SK-N-SH (cell line): Measurements from ENCODE around the gene F2. TPM values are rescaled to one million over a fixed set of nuclear protein-coding genes. Genes with fewer than 3 reads are reported as not detected.

Experiments used
- CTCF ChIA-PET: fragments of 300-600, 350-600 bp; formaldehyde crosslinking; extraction: SDS; loops from one replicate; lab custom pipeline; 2021; lab: Yijun Ruan, JAX
- POLR2A ChIA-PET: fragments of 350-600 bp; sonication (Branson Sonifier 250); formaldehyde crosslinking; extraction: SDS; loops from one replicate; lab custom pipeline; 2020; ENCODE audit warnings: antibody characterized with exemption, inconsistent platforms; lab: Yijun Ruan, JAX
- DNase-seq: peaks from one replicate; pipeline ENCODE4 v3.0.0; 2012
- H2AFZ ChIP-seq: fragments of 200-600 bp; sonication (generic); 2 replicates; pipeline ENCODE4 v1.8.1; 2016; ENCODE audit warnings: antibody characterized with exemption, mild to moderate bottlenecking, low read depth
- H3F3A ChIP-seq: fragments of 200-600 bp; sonication (generic); replicated peaks from 2 replicates; pipeline ENCODE3; 2016; ENCODE audit warnings: antibody characterized with exemption, mild to moderate bottlenecking; ENCODE audit not compliant: insufficient read depth
- H3K27ac ChIP-seq, 2 experiments: fragments of 200-500 bp in 1 of 2; fragments of 200-600 bp in 1 of 2; sonication (Bioruptor generic) in 1 of 2; sonication (generic), shearing (Covaris generic) in 1 of 2; 2 replicates each; pipeline versions ENCODE4 v1.5.1 to v1.6.1; 2014 to 2016; ENCODE audit warnings: low read depth in 2 of 2, inconsistent platforms in 1 of 2, low read length in 1 of 2, mild to moderate bottlenecking in 1 of 2, mixed read lengths in 1 of 2
- H3K27me3 ChIP-seq: fragments of 200-600 bp; sonication (generic), shearing (Covaris generic); 2 replicates; pipeline ENCODE4 v1.6.1; 2016; ENCODE audit warnings: mixed run types; ENCODE audit not compliant: insufficient read depth
- H3K36me3 ChIP-seq, 2 experiments: fragments of 200-500 bp in 1 of 2; fragments of 200-600 bp in 1 of 2; sonication (Bioruptor generic) in 1 of 2; sonication (generic) in 1 of 2; replicated peaks in 1 of 2; 2 replicates each; pipeline versions ENCODE3 to v1.5.1; 2014 to 2016; ENCODE audit warnings: low read length in 1 of 2, mild to moderate bottlenecking in 1 of 2; ENCODE audit not compliant: insufficient read depth in 2 of 2, control insufficient read depth in 1 of 2
- H3K4me1 ChIP-seq, 2 experiments: fragments of 200-500 bp in 1 of 2; fragments of 200-600 bp in 1 of 2; sonication (Bioruptor generic) in 1 of 2; sonication (generic), shearing (Covaris generic) in 1 of 2; 2 replicates each; pipeline versions ENCODE4 v1.5.1 to v1.6.1; 2014 to 2016; ENCODE audit warnings: low read depth in 1 of 2, low read length in 1 of 2, mixed run types in 1 of 2; ENCODE audit not compliant: insufficient read depth in 2 of 2, control insufficient read depth in 1 of 2
- H3K4me2 ChIP-seq: fragments of 200-600 bp; sonication (generic), shearing (Covaris generic); 2 replicates; pipeline ENCODE4 v1.6.1; 2017; ENCODE audit warnings: mixed run types
- H3K4me3 ChIP-seq, 2 experiments: fragments of 200-500 bp in 1 of 2; fragments of 200-600 bp in 1 of 2; sonication (Bioruptor generic) in 1 of 2; sonication (generic), shearing (Covaris generic) in 1 of 2; 2 replicates each; pipeline versions ENCODE4 v1.5.1 to v1.8.1; 2014 to 2016; ENCODE audit warnings: low read depth in 2 of 2, inconsistent platforms in 1 of 2, low read length in 1 of 2, mild to moderate bottlenecking in 1 of 2, mixed read lengths in 1 of 2, moderate library complexity in 1 of 2
- H3K79me2 ChIP-seq: fragments of 200-600 bp; sonication (generic); 2 replicates; pipeline ENCODE4 v1.8.1; 2017; ENCODE audit warnings: mild to moderate bottlenecking; ENCODE audit not compliant: insufficient read depth
- H3K9ac ChIP-seq: fragments of 200-600 bp; sonication (generic); 2 replicates; pipeline ENCODE4 v1.6.1; 2017; ENCODE audit warnings: mixed run types
- H3K9me2 ChIP-seq: fragments of 200-600 bp; sonication (generic); 2 replicates; pipeline ENCODE4 v1.6.1; 2017; ENCODE audit warnings: mixed run types
- H3K9me3 ChIP-seq: fragments of 200-600 bp; sonication (generic); 2 replicates; pipeline ENCODE4 v1.6.1; 2017; ENCODE audit warnings: mixed run types, mild to moderate bottlenecking, moderate library complexity
- H4K20me1 ChIP-seq: fragments of 200-600 bp; sonication (generic); 2 replicates; pipeline ENCODE4 v1.6.1; 2017; ENCODE audit warnings: mild to moderate bottlenecking, mixed run types; ENCODE audit not compliant: insufficient read depth
- ELF1 ChIP-seq: IDR thresholded peaks from 2 replicates; pipeline ENCODE4 v1.4.0; 2012
- EP300 ChIP-seq, 2 experiments: IDR thresholded peaks; 2 replicates each; pipeline versions ENCODE4 v1.4.0 to v1.6.1; 2012; ENCODE audit warnings: borderline replicate concordance in 1 of 2, low read depth in 1 of 2, low read length in 1 of 2
- EZH2phosphoT487 ChIP-seq: fragments of 200-600 bp; sonication (generic); IDR thresholded peaks from 2 replicates; pipeline ENCODE4 v1.6.1; 2017; ENCODE audit warnings: low read depth, mixed run types, mild to moderate bottlenecking, antibody characterized with exemption, moderate library complexity, borderline replicate concordance
- FOSL2 ChIP-seq: IDR thresholded peaks from 2 replicates; pipeline ENCODE4 v1.4.0; 2012; ENCODE audit warnings: low read depth, mild to moderate bottlenecking, moderate library complexity, borderline replicate concordance
- FOXM1 ChIP-seq: IDR thresholded peaks from 2 replicates; pipeline ENCODE4 v1.4.0; 2012; ENCODE audit warnings: low read depth, mild to moderate bottlenecking
- JUND ChIP-seq: IDR thresholded peaks from 2 replicates; pipeline ENCODE4 v1.4.0; 2012
- NFIC ChIP-seq: IDR thresholded peaks from 2 replicates; pipeline ENCODE4 v1.4.0; 2012; ENCODE audit warnings: borderline replicate concordance
- NRF1 ChIP-seq: IDR thresholded peaks from 2 replicates; pipeline ENCODE4 v1.6.1; 2012; ENCODE audit warnings: low read depth, mild to moderate bottlenecking, low read length
- POLR2AphosphoS5 ChIP-seq: IDR thresholded peaks from 2 replicates; pipeline ENCODE4 v1.6.1; 2012; ENCODE audit warnings: low read depth, low read length
- RAD21 ChIP-seq: IDR thresholded peaks from 2 replicates; pipeline ENCODE4 v1.6.1; 2012; ENCODE audit warnings: mild to moderate bottlenecking, low read length
- RCOR1 ChIP-seq: fragments of 150-350 bp; IDR thresholded peaks from 2 replicates; pipeline ENCODE4 v1.6.1; 2017; ENCODE audit warnings: antibody characterized with exemption, low read length
- RXRA ChIP-seq: IDR thresholded peaks from 2 replicates; pipeline ENCODE4 v1.4.0; 2012; ENCODE audit warnings: low read depth, mild to moderate bottlenecking, borderline replicate concordance
- SMC3 ChIP-seq: IDR thresholded peaks from 2 replicates; pipeline ENCODE4 v1.6.1; 2012; ENCODE audit warnings: low read depth, low read length, improper control_type of control experiment
- TAF1 ChIP-seq: IDR thresholded peaks from 2 replicates; pipeline ENCODE4 v1.6.1; 2012; ENCODE audit warnings: low read depth, mild to moderate bottlenecking, low read length, moderate library complexity, borderline replicate concordance
- TEAD4 ChIP-seq: IDR thresholded peaks from 2 replicates; pipeline ENCODE4 v1.4.0; 2012; ENCODE audit warnings: mild to moderate bottlenecking, borderline replicate concordance; ENCODE audit not compliant: insufficient read depth
- YY1 ChIP-seq: IDR thresholded peaks from 2 replicates; pipeline ENCODE4 v1.4.0; 2012; ENCODE audit warnings: low read depth, mild to moderate bottlenecking
- WGBS: methylation state at CpG from one replicate; pipeline ENCODE4 v1.1.6; 2017; ENCODE audit warnings: low lambda C conversion rate; 5-methylcytosine and 5-hydroxymethylcytosine counted together
- polyA plus RNA-seq, 3 experiments: library from polyadenylated mRNA; depleted of rRNA; stranded (reverse); fragments of >200 nt; gene quantifications; 2 replicates each; pipeline ENCODE4 v1.2.3, GENCODE V29; 2012
- TF ChIP-seq, protein P1 (sequence below): IDR thresholded peaks from 2 replicates; pipeline ENCODE4 v1.6.1; 2012; ENCODE audit warnings: mild to moderate bottlenecking, low read depth, low read length, moderate library complexity
- TF ChIP-seq, protein P2 (sequence below): IDR thresholded peaks from 2 replicates; pipeline ENCODE4; 2012

The F2 gene
- polyA plus RNA-seq, 1 of the 3 experiments (the other 2 are of a cell fraction), result 0.07 TPM

DNA sequence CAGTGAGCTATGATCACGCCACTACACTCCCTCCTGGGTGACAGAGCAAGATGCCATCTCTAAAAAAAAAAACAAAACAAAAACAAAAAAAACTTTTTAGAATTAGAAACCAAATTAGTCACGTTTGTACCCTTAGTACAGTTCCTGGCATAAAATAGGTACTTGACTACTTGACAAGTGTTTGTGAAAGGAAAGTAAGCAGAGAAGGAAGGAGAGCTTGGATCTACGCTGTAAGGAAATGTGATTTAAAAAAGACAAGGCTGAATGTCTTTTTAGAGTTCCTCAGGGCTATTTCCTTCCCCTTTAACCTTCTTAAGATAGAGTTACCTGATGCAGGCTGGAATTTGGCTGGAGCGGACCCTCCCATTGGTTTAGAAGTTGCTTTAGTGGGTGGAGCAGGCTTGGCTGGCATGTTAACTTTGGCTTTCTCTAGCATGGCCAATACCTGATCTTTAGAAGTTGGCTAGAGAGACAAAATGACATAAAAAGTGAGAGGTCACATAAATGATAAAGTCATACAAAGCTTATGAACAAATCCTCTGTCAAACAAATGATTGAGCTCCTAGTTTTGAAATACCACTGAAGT lies 50.7 kb downstream of the F2 start:
- no peaks in the 10 kb centered on the region for H4K20me1 ChIP-seq
- CTCF ChIA-PET, result interaction anchor here (0.7 kb wide), 1 partner anchor 30 kb away, joined by 4 read pairs; no protein-coding TSS in a partner anchor
- H3K79me2 ChIP-seq, result peaks cover 21% of the 10 kb centered on the region
- H3K4me1 ChIP-seq, result no peaks in the 10 kb centered on the region
- H3F3A ChIP-seq, result peaks cover 33% of the 10 kb centered on the region
- no peak for TF ChIP-seq TAF1
- TF ChIP-seq RXRA, result no peak
- no peak for TF ChIP-seq EP300 (IDR thresholded peaks at IDR 0.05; ENCODE audit: borderline replicate concordance in 1 of 2, low read depth in 1 of 2, low read length in 1 of 2)
- TF ChIP-seq, protein P1, sequence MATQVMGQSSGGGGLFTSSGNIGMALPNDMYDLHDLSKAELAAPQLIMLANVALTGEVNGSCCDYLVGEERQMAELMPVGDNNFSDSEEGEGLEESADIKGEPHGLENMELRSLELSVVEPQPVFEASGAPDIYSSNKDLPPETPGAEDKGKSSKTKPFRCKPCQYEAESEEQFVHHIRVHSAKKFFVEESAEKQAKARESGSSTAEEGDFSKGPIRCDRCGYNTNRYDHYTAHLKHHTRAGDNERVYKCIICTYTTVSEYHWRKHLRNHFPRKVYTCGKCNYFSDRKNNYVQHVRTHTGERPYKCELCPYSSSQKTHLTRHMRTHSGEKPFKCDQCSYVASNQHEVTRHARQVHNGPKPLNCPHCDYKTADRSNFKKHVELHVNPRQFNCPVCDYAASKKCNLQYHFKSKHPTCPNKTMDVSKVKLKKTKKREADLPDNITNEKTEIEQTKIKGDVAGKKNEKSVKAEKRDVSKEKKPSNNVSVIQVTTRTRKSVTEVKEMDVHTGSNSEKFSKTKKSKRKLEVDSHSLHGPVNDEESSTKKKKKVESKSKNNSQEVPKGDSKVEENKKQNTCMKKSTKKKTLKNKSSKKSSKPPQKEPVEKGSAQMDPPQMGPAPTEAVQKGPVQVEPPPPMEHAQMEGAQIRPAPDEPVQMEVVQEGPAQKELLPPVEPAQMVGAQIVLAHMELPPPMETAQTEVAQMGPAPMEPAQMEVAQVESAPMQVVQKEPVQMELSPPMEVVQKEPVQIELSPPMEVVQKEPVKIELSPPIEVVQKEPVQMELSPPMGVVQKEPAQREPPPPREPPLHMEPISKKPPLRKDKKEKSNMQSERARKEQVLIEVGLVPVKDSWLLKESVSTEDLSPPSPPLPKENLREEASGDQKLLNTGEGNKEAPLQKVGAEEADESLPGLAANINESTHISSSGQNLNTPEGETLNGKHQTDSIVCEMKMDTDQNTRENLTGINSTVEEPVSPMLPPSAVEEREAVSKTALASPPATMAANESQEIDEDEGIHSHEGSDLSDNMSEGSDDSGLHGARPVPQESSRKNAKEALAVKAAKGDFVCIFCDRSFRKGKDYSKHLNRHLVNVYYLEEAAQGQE, result no peak
- TF ChIP-seq FOSL2, result no peak
- no peak for TF ChIP-seq RCOR1
- TF ChIP-seq NRF1, result no peak
- TF ChIP-seq FOXM1, result no peak
- TF ChIP-seq JUND, result no peak
- TF ChIP-seq EZH2phosphoT487, result no peak
- no peak for TF ChIP-seq RAD21
- no peak for TF ChIP-seq POLR2AphosphoS5
- no peak for TF ChIP-seq YY1
- TF ChIP-seq SMC3, result no peak
- TF ChIP-seq TEAD4, result no peak
- TF ChIP-seq, all 33 proteins: peak for 0
- POLR2A ChIA-PET, result interaction anchor here (0.6 kb wide), 1 partner anchor 32 kb away, joined by 3 read pairs; no protein-coding TSS in a partner anchor
- Histone ChIP-seq H3K9me2 (no peaks in the 10 kb centered on the region; the same call in 1 of the 2 replicates), H3K4me2 (no peak overlapping the region), H3K9ac (no peak overlapping the region), H3K9me3 (no peaks in the 10 kb centered on the region), H3K27me3 (no peaks in the 10 kb centered on the region), H3K27ac (no peak overlapping the region), H2AFZ (no peak overlapping the region), H3K4me3 (no peak overlapping the region), H3K36me3 (peaks cover 49 to 87% of the 10 kb centered on the region in 2 experiments)
- 96% methylated on average over 4 of the region's 4 CpGs for WGBS
- no peak for DNase-seq

DNA sequence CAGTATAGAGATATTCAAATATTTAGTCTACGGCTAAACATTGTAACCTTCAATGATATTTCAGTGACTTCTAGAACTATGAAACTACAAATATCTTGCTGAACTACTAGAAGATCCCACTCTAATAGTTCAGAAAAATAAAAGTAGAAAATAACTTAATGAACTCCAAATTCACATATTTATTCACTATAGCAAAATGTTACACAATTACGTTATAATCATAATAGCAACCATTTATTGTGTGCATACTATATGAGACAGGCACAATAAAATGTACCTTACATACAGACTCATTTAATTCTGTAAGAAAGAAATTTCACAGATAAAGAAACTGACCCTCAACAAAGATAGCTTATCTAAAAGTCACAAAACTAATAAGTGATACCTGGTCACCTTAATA lies 57.9 kb downstream of the F2 start:
- Histone ChIP-seq H3F3A (peaks cover 18% of the 10 kb centered on the region), H3K9me3 (no peaks in the 10 kb centered on the region), H3K9me2 (no peaks in the 10 kb centered on the region), H3K79me2 (peaks cover 30% of the 10 kb centered on the region), H3K27ac (no peak overlapping the region), H3K4me3 (no peak overlapping the region), H2AFZ (no peak overlapping the region), H3K4me1 (no peaks in the 10 kb centered on the region), H3K27me3 (no peaks in the 10 kb centered on the region), H3K36me3 (peaks cover 43 to 83% of the 10 kb centered on the region in 2 experiments), H3K9ac (no peak overlapping the region), H3K4me2 (no peak overlapping the region), H4K20me1 (no peaks in the 10 kb centered on the region)
- TF ChIP-seq EP300 (IDR thresholded peaks at IDR 0.05; ENCODE audit: borderline replicate concordance in 1 of 2, low read depth in 1 of 2, low read length in 1 of 2), result no peak
- TF ChIP-seq SMC3, result no peak
- TF ChIP-seq TAF1, result no peak
- TF ChIP-seq, protein P2, sequence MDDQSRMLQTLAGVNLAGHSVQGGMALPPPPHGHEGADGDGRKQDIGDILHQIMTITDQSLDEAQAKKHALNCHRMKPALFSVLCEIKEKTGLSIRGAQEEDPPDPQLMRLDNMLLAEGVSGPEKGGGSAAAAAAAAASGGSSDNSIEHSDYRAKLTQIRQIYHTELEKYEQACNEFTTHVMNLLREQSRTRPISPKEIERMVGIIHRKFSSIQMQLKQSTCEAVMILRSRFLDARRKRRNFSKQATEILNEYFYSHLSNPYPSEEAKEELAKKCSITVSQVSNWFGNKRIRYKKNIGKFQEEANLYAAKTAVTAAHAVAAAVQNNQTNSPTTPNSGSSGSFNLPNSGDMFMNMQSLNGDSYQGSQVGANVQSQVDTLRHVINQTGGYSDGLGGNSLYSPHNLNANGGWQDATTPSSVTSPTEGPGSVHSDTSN, result no peak
- no peak for TF ChIP-seq ELF1
- no peak for TF ChIP-seq NFIC
- no peak for DNase-seq
- 97% methylated on average over 2 of the region's 2 CpGs for WGBS
- ChIA-PET CTCF (no interaction called here), POLR2A (no interaction called here)
